SU-DHL-6 (cell line): Measurements from ENCODE around the gene TLR1.

Source experiments
- H2AFZ ChIP-seq: fragments of 200-600 bp; sonication (generic); 2 replicates; pipeline ENCODE4 v1.6.1; 2014; ENCODE audit warnings: low read depth, mild to moderate bottlenecking, moderate library complexity, mixed read lengths, antibody characterized with exemption, low read length; ENCODE audit not compliant: severe bottlenecking
- H3F3A ChIP-seq: fragments of 200-600 bp; shearing (Covaris generic); 2 replicates; pipeline ENCODE4 v1.6.0; 2016; ENCODE audit warnings: antibody characterized with exemption, mild to moderate bottlenecking; ENCODE audit not compliant: insufficient read depth
- H3K27ac ChIP-seq: fragments of 200-600 bp; sonication (generic); 2 replicates; pipeline ENCODE4 v1.5.1; 2016; ENCODE audit warnings: low read depth, mild to moderate bottlenecking, low read length, moderate library complexity, mixed read lengths
- H3K27me3 ChIP-seq: fragments of 200-600 bp; sonication (generic), shearing (Covaris generic); 2 replicates; pipeline ENCODE4 v1.6.0; 2014; ENCODE audit warnings: mild to moderate bottlenecking, low read length
- H3K36me3 ChIP-seq: fragments of 200-600 bp; sonication (generic); 2 replicates; pipeline ENCODE4 v1.6.1; 2014; ENCODE audit warnings: mild to moderate bottlenecking, low read length, mixed read lengths
- H3K4me2 ChIP-seq: fragments of 300-600, 200-600 bp; shearing (Covaris generic), sonication (generic); 2 replicates; pipeline ENCODE4 v1.6.0; 2014; ENCODE audit warnings: low read length, low read depth, mild to moderate bottlenecking; ENCODE audit not compliant: poor library complexity, severe bottlenecking
- H3K4me3 ChIP-seq: fragments of 200-600 bp; sonication (generic); 2 replicates; pipeline ENCODE4 v1.5.1; 2014; ENCODE audit warnings: antibody characterized with exemption, low read length, mild to moderate bottlenecking, mixed read lengths; ENCODE audit not compliant: insufficient read depth, poor library complexity, severe bottlenecking
- H3K79me2 ChIP-seq: fragments of 200-600 bp; sonication (generic); 2 replicates; pipeline ENCODE4 v1.6.1; 2014; ENCODE audit warnings: mild to moderate bottlenecking, low read length, moderate library complexity; ENCODE audit not compliant: insufficient read depth
- H3K9ac ChIP-seq: fragments of 200-600 bp; sonication (generic); 2 replicates; pipeline ENCODE4 v1.7.0; 2014; ENCODE audit warnings: mild to moderate bottlenecking, low read length
- H3K9me2 ChIP-seq: fragments of 200-600 bp; sonication (generic); replicated peaks from 2 replicates; pipeline ENCODE4 v1.6.1; 2014; ENCODE audit warnings: low read length; ENCODE audit not compliant: insufficient read depth
- H3K9me3 ChIP-seq: fragments of 200-600 bp; sonication (generic); 2 replicates; pipeline ENCODE4 v1.6.1; 2014; ENCODE audit warnings: low read length, mixed read lengths; ENCODE audit not compliant: insufficient read depth
- H4K20me1 ChIP-seq: fragments of 200-600 bp; sonication (generic); 2 replicates; pipeline ENCODE4 v1.6.1; 2014; ENCODE audit warnings: low read depth, mild to moderate bottlenecking, antibody characterized with exemption, low read length, moderate library complexity, mixed read lengths
- EZH2phosphoT487 ChIP-seq: fragments of 200-600 bp; sonication (generic), shearing (Covaris generic); conservative IDR thresholded peaks from 2 replicates; pipeline ENCODE4 v1.6.1; 2018; ENCODE audit warnings: mild to moderate bottlenecking, antibody characterized with exemption, low read length, moderate library complexity, mixed read lengths
- TF ChIP-seq, protein P1 (sequence below): fragments of 200-600 bp; sonication (generic); IDR thresholded peaks from one replicate; pipeline ENCODE4 v1.5.1; 2017; ENCODE audit warnings: antibody characterized with exemption, mild to moderate bottlenecking, low read length, moderate library complexity; ENCODE audit not compliant: insufficient read depth, poor library complexity, severe bottlenecking

Gene TLR1

DNA sequence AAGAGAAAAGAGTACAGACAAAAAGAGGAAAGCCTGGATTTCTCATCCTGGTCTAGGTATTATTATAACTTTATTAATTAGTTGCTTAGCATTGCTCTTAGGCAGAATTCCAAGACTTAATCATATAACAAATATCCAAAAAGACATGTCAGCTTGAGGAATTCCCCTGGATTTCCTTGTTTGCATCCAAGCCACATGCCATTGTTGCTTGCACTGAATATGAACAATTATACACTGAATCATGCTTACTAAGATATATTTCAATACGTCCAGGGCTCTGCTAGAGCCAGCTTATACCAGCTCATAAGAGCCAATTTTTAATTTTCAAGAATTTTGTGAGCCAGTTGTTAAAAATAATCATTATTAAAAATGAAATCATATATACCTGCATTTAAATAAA, 16.3 kb downstream of the TLR1 start:
- Histone ChIP-seq H4K20me1 (no peaks in the 10 kb centered on the region), H2AFZ (no peak overlapping the region), H3K9me2 (no peaks in the 10 kb centered on the region), H3K9ac (no peak overlapping the region), H3K9me3 (no peaks in the 10 kb centered on the region), H3K4me3 (no peak overlapping the region), H3K27ac (0 out of 2 replicates have a peak overlapping the region, but pooled peaks have one; percentile 1), H3K79me2 (no peaks in the 10 kb centered on the region), H3K36me3 (no peaks in the 10 kb centered on the region), H3F3A (peaks cover 59% of the 10 kb centered on the region), H3K4me2 (no peak overlapping the region), H3K27me3 (no peaks in the 10 kb centered on the region)
- TF ChIP-seq EZH2phosphoT487 = no peak
- TF ChIP-seq, protein P1, sequence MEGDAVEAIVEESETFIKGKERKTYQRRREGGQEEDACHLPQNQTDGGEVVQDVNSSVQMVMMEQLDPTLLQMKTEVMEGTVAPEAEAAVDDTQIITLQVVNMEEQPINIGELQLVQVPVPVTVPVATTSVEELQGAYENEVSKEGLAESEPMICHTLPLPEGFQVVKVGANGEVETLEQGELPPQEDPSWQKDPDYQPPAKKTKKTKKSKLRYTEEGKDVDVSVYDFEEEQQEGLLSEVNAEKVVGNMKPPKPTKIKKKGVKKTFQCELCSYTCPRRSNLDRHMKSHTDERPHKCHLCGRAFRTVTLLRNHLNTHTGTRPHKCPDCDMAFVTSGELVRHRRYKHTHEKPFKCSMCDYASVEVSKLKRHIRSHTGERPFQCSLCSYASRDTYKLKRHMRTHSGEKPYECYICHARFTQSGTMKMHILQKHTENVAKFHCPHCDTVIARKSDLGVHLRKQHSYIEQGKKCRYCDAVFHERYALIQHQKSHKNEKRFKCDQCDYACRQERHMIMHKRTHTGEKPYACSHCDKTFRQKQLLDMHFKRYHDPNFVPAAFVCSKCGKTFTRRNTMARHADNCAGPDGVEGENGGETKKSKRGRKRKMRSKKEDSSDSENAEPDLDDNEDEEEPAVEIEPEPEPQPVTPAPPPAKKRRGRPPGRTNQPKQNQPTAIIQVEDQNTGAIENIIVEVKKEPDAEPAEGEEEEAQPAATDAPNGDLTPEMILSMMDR = no peak

DNA sequence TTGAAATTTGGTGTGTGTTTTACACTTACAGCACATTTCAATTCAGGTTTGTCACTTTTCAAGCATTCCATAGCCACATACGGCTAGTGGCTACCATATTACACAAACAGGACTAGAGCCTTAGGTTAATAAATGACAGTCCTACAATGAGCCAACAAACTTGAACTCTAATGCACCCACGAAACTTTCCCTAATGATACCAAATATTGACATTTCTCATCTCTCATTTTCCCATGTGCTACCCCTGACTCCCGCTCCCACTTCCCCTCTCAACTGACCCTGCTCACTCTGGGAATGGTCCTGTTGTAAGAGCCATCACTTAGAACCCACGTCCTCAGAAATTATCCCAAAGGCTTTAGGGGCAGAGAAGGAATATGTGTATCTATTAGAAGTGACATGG, 16.9 kb downstream of the TLR1 start:
- Histone ChIP-seq H3K4me2 (no peak overlapping the region), H3K4me3 (no peak overlapping the region), H3K79me2 (peaks cover under 1% of the 10 kb centered on the region; the same call in 1 of the 2 replicates), H4K20me1 (no peaks in the 10 kb centered on the region), H3K27me3 (no peaks in the 10 kb centered on the region), H3K9me3 (no peaks in the 10 kb centered on the region), H3K9ac (no peak overlapping the region), H3K27ac (0 out of 2 replicates have a peak overlapping the region, but pooled peaks have one; percentile 1), H3F3A (peaks cover 58% of the 10 kb centered on the region), H3K36me3 (no peaks in the 10 kb centered on the region), H2AFZ (no peak overlapping the region), H3K9me2 (no peaks in the 10 kb centered on the region)
- TF ChIP-seq, protein P1 = no peak
- TF ChIP-seq EZH2phosphoT487 = no peak

DNA sequence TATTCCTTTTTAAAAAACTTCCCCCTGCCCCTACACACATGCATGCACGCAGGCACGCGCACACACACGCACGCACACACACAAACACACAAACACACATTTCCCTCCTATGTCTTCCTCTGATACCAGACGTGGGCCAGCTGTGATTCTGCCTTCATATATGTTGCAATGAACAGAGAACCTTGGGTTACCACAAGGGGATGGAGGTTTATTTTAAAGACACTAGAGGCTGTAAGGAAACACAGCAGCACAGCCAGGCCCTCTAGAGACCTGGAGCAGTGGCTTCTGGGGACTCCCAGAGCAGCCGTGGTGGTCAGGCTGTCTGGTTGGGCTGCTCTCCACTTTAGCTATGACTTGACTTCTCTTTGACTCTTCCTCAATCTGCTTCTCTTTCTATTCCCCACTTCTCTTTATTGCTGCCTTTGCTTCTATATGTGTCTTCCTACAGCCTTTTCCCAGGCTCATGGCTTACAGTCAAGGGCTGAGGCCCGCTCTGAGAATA, 18.6 kb downstream of the TLR1 start:
- H3K9me2 ChIP-seq = no peaks in the 10 kb centered on the region
- peak overlapping the region; percentile 70 for H2AFZ ChIP-seq
- no peaks in the 10 kb centered on the region for H4K20me1 ChIP-seq
- peak overlapping the region; percentile 44 for H3K9ac ChIP-seq
- H3K9me3 ChIP-seq = no peaks in the 10 kb centered on the region
- no peak overlapping the region for H3K4me3 ChIP-seq
- no peaks in the 10 kb centered on the region for H3K36me3 ChIP-seq
- H3K4me2 ChIP-seq = peak overlapping the region; percentile 47
- peak overlapping the region; percentile 100 for H3K27ac ChIP-seq
- TF ChIP-seq, protein P1 = no peak
- TF ChIP-seq EZH2phosphoT487 = no peak
- peaks cover 62% of the 10 kb centered on the region for H3F3A ChIP-seq
- no peaks in the 10 kb centered on the region for H3K27me3 ChIP-seq
- H3K79me2 ChIP-seq = peaks cover 16% of the 10 kb centered on the region
